Stimulated activated CD8-positive, alpha-beta memory T cell treated with anti-CD3 and anti-CD28 coated beads, Interleukin-4, amount 100 ng/mL, for 48 hours (primary cell): ENCODE results near the gene ANLN.
"Not testable (repeated sequence)": the region's sequence is repeated elsewhere in the genome, so short reads cannot be mapped to it uniquely, and the experiment has no call there.

Source experiments
- DNase-seq: peaks from one replicate; pipeline ENCODE4 v3.0.0-alpha.2; 2020

The ANLN gene

DNA sequence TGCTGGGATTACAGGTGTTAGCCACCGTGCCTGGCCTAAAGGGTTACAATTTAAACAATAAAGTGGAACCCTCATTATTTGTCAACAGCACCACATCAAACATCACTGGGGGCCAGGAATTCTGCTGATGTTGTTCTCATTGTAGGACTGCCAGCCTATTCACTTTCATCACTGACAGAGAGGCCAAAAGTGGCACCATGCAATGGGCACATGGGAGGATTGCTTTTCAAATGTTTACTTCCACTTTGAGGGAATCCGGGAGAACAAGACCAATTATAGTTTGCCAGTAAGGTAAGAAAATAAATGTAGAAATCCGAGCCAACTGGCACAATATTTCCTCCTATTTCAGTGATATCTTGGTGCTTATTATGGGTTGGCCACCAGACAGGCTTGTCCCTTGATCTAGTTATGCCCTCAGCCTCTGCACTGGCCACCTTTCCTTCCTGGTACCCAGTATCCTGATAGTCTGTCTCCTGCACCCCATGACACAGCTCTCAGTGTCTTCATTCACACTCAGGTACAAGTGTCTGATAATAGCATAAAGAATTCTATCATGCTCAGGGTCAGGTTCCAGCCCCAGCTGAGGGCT lies 82.6 kb downstream of the ANLN start:
- no peak for DNase-seq

DNA sequence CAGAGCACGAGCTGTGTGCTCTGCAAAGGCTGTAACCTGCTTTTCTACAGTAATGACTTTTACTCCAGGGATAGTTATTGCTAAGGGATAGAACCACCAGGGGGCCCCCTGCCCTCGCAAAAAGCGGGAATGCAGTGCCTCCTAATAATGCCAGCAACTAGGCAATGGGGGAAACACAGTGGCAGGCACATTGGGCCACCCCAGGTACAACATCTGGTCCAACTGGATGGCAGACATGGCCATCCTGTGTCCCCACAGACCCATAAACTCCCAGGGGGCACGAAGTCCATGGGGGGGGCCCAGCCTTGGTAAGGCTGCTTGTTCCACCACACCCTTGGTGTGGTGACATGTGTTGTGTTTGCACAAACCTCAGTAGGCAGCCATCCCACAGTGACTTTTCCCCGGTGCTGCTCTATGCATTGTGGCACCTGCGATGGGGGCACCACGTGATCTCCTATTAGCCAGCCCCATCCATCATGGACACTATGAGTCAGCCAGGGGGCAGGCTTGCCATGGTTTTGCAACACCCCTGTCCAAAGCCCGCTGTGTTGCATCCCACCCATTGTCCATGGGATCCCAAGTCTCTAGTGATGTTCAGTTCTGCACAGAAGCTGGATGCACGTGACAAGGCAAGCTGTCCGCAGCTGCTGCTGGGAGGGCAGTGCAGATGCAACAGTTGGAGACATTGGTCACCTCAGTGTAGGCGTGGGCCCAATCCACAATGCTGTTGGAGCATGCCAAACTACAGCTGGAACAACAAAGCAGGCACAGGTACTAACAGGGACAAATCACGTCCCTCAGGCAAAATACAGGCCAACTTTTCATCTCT lies 84.0 kb downstream of the ANLN start:
- DNase-seq, result peak; percentile 71

DNA sequence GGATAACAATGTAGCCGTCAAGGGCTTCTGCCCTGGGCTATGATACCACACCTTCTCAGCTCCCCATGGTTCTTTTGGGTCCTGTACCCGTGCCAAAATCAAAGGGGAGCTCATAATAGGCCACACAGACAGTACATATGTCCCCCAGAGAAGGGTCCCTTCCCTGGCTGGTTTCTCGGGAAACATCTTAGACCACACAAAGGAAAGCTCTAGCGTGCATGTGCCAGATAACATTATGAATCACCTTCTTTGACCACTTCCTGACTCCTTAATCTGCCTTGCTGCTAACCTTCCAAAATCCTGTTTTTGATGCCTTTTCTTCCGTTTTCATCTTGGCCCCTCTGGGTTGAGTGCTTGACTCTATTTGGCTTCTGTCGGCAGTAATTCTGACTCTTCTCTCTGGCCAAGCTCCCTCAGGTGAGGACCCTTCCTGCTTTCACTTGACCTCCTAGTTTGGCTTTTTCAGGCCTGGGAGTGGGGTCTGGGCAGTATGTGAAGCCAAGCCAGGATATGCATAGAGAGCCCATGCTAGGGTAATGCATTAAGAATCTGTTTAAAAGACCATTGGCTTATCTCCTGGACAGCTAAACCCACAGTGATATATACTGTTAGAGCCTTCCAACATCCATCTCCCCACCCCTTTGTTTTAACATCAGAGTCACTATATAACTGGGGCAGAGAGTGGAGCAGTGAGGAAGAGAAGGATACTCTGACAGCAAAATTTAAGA lies 84.8 kb downstream of the ANLN start:
- no peak for DNase-seq

- no peak for DNase-seq
Observed at GRCh38 chr7:36475011-36475342, 85.3 kb downstream of the ANLN start.

DNA sequence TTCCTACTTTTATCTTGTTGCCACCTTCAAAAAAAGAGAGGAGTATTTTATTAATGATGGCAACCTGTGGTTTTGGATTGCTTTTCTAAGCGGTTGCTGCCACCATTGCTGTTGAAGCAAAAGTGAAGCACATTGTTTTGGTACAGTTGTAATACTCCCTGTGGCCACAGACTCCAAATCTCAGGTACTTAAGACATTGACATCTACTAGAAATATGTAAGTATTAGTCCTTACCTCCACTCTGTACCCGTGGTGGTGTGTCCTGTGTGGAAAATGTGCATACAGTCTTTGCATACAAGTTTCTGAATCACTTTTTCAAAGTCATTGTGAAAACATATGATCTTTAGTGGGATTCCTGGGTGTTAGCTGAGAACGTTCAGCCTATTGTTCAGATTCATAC lies 85.7 kb downstream of the ANLN start:
- DNase-seq, result peak; percentile 31

DNA sequence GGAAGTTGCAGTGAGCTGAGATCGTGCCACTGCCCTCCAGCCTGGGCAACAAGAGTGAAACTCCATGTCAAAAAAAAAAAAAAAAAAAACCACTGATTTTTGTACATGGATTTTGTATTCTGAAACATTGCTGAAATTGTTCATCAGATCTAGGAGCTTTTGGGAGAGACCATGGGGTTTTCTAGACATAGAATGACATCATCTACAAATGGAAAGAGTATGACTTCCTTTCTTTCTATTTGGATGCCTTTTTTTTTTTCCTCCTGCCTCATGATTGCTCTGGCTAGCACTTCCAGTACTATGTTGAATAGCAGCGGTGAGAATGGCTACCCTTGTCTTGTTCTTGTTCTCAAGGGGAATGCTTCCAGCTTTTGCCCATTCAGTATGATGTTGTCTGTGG lies 89.1 kb downstream of the ANLN start:
- no peak for DNase-seq

DNA sequence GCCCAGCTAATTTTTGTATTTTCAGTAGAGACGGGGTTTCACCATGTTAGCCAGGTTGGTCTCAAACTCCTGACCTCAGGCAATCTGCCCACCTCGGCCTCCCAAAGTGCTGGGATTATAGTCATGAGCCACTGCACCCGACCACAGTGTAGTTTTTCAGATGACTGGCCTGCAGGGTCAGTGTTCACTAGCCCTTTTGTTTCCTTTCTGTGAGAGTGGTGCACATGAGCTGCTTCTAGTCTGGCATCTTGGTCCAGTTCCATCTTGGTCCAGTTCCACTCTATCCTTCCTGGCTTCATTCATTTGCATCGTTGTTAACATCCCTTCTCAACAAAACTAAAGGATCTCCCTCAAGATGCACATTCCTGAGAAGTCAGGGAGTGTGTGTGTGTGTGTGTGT lies 94.2 kb downstream of the ANLN start:
- DNase-seq, result not testable (repeated sequence)

DNA sequence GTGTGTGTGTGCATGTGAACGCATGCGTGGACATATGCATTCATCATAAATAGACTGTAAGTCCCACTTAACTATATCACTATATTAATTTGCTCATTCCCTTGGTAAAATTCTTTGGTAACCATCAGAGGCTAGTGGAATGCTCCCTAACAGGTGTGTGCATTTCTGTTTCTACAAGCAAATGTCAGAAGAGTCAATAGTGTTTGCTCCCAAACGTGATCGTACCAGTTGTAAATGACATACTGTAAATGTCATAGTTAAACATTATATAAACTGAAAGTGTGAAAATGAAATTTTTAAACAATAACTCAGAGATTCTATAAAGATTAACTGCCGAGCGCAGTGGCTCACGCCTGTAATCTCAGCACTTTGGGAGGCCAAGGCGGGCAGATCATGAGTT lies 94.6 kb downstream of the ANLN start:
- DNase-seq, result no peak

- no peak for DNase-seq
Observed at GRCh38 chr7:36486336-36486735, 96.7 kb downstream of the ANLN start.

DNA sequence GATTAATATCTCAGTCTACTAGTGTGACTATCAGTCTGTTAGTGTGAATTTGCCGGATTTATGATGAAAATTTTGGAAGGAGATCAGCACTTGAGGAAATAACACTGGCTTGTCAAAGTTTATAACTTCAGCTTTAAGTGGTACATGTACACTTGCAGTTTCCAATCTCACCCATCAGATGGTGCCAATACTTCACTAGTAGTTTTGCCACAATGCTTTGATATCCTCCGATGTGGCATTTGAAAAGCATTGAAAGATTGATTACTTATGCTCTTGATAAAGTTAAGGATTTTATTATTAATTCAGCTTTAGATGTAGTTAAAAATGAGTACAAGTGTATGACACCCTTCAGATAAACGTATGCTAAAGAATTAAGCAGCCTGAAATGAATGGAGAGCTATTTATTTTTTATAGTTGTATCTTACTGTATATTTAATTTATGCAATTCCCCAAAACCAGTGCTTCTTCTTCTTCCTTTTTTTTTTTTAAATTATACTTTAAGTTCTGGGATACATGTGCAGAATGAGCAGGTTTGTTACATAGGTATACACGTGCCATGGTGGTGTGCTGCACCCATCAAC lies 98.2 kb downstream of the ANLN start:
- no peak for DNase-seq

- not testable (repeated sequence) for DNase-seq
Observed at GRCh38 chr7:36488672-36489071, 99.0 kb downstream of the ANLN start.

- DNase-seq, result no peak
Observed at GRCh38 chr7:36490419-36490830, 100.8 kb downstream of the ANLN start.

GRCh38 chr7:36491317-36491716 lies 101.7 kb downstream of the ANLN start:
- no peak for DNase-seq

- no peak for DNase-seq
Observed at GRCh38 chr7:36496576-36496975, 106.9 kb downstream of the ANLN start.

- DNase-seq, result not testable (repeated sequence)
Observed at GRCh38 chr7:36497176-36497575, 107.5 kb downstream of the ANLN start.

DNA sequence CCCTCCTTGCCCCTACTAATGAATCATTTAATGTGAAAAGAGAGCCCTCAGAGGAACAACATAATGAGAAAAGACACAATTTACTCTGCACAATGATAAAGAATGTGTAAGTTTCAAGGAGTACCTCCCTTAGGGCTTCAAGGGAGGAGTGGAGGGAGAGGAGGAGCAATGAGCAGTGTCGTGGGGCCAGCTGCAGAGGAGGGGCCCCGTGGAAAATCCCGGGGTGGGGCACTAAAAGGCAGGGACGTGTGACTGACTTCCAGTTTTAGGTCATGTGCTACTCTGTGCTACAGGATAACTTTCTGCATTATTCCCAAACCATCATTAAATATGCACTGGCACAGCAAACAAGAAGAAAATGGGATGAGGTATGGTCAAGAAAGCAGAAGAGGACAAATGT lies 108.1 kb downstream of the ANLN start:
- DNase-seq, result no peak
